A673 (cell line): Measurements from ENCODE around the gene SLC35G6.
"Not testable (repeated sequence)": the region's sequence is repeated elsewhere in the genome, so short reads cannot be mapped to it uniquely, and the experiment has no call there.

Experiments used
- CTCF ChIP-seq: fragments of 300-800, 200-600 bp; sonication (generic); conservative IDR thresholded peaks from 2 replicates; pipeline ENCODE4 v1.5.1; 2017; ENCODE audit warnings: low read depth, mild to moderate bottlenecking, antibody characterized with exemption, low read length, moderate library complexity, mixed read lengths
- EZH2 ChIP-seq: fragments of 200-600 bp; sonication (generic); IDR thresholded peaks from 2 replicates; pipeline ENCODE4 v1.6.1; 2017; ENCODE audit warnings: borderline replicate concordance, low read depth, mild to moderate bottlenecking, mixed read lengths, antibody characterized with exemption, low read length; ENCODE audit not compliant: poor library complexity, severe bottlenecking

DNA sequence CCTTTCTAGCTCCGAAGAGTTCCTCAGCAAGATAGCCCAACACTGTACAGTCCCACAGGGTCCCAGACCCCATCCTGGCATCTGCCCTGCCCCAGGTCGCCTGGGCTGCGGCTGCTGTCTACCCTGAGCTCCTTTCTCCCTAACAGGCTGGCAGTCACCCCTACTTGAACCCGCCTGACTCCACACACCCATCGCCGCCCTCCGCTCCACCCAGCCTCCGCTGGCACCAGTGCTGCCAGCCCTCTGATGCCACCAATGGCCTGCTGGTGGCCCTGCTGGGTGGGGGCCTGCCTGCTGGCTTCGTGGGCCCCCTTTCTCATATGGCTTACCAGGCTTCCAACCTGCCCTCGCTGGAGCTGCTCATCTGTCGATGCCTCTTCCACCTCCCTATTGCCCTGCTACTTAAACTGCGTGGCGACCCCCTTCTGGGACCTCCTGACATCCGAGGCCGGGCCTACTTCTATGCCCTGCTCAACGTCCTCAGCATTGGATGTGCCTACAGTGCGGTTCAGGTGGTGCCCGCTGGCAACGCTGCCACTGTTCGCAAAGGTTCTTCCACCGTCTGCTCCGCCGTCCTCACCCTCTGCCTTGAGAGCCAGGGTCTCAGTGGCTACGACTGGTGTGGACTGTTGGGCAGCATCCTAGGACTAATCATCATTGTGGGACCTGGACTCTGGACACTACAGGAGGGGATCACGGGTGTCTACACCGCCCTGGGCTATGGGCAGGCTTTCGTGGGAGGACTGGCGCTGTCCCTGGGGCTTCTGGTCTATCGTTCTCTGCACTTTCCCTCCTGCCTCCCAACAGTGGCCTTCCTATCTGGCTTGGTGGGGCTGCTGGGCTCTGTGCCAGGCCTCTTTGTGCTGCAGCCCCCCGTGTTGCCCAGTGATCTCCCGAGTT, 846 bp downstream of the SLC35G6 start:
- not testable (repeated sequence) for TF ChIP-seq CTCF, EZH2
